T-cell (primary cell): ENCODE data around the gene STH. TPM values are rescaled to one million over a fixed set of nuclear protein-coding genes. Genes with fewer than 3 reads are reported as not detected.

Experiments used
- ATAC-seq, 4 experiments: fragments of 200-7000 bp in 3 of 4; fragments of 150-1000 bp in 1 of 4; cut with Tn5 transposase; replicated peaks in 1 of 4; 1 replicate in 3 of 4; 2 replicates in 1 of 4; pipeline ENCODE4 v1.10.0; 2021; ENCODE audit warnings: moderate library complexity in 3 of 4, mild to moderate bottlenecking in 2 of 4, moderate number of reproducible peaks in 1 of 4
- CTCF ChIA-PET, 2 donors: fragments of 300-600 bp; sonication (Branson Sonifier 250); formaldehyde crosslinking; loops; one replicate each; lab custom pipeline; 2022; ENCODE audit warnings: antibody characterized with exemption in 2 of 2; lab: Charles Lee
- POLR2A ChIA-PET, 2 donors: fragments of 300-600 bp; sonication (Branson Sonifier 250); formaldehyde crosslinking; loops; one replicate each; lab custom pipeline; 2022; ENCODE audit warnings: antibody characterized with exemption in 2 of 2; lab: Charles Lee
- DNase-seq, 35 experiments: peaks; one replicate each; pipeline versions ENCODE4 v3.0.0 to v3.0.0-alpha.2; 2013 to 2023
- H3K27ac ChIP-seq: one replicate; pipeline ENCODE4 v1.5.1; 2013; ENCODE audit warnings: low read length
- H3K27me3 ChIP-seq, 2 experiments: replicated peaks in 1 of 2; 1 replicate in 1 of 2; 2 replicates in 1 of 2; pipeline versions ENCODE4 v1.6.1 to v1.7.0; 2013; ENCODE audit warnings: low read length in 1 of 2, mixed read lengths in 1 of 2; ENCODE audit not compliant: control insufficient read depth in 2 of 2, insufficient read depth in 2 of 2; ENCODE audit errors: extremely low read depth in 1 of 2
- H3K36me3 ChIP-seq, 2 donors: 1 replicate in 1 of 2; 2 replicates in 1 of 2; pipeline versions ENCODE4 v1.6.1 to v1.7.0; 2013; ENCODE audit warnings: low read length in 1 of 2; ENCODE audit not compliant: control insufficient read depth in 2 of 2, insufficient read depth in 1 of 2; ENCODE audit errors: extremely low read depth in 1 of 2
- H3K4me1 ChIP-seq, 2 experiments: 1 replicate in 1 of 2; 2 replicates in 1 of 2; pipeline versions ENCODE4 v1.6.1 to v1.7.0; 2013; ENCODE audit warnings: low read length in 2 of 2, mixed read lengths in 1 of 2; ENCODE audit not compliant: insufficient read depth in 2 of 2, control insufficient read depth in 1 of 2; ENCODE audit errors: extremely low read depth in 1 of 2
- H3K4me3 ChIP-seq, 2 donors: 1 replicate in 1 of 2; 2 replicates in 1 of 2; pipeline versions ENCODE4 v1.5.1 to v1.7.0; 2013; ENCODE audit warnings: mild to moderate bottlenecking in 2 of 2, low read length in 1 of 2, moderate library complexity in 1 of 2; ENCODE audit not compliant: control insufficient read depth in 1 of 2; ENCODE audit errors: extremely low read depth in 1 of 2
- H3K9me3 ChIP-seq: 2 replicates; pipeline ENCODE4 v1.7.0; 2013
- H3K27ac Mint-ChIP-seq, 2 donors: one replicate each; pipeline ENCODE4 v1.8.0; 2020 to 2021; ENCODE audit warnings: mild to moderate bottlenecking in 2 of 2, mixed read lengths in 2 of 2
- H3K27me3 Mint-ChIP-seq, 2 donors: one replicate each; pipeline ENCODE4 v1.8.0; 2021 to 2022; ENCODE audit warnings: mixed read lengths in 2 of 2
- H3K36me3 Mint-ChIP-seq: one replicate; pipeline ENCODE4 v1.8.0; 2021; ENCODE audit warnings: mixed read lengths
- H3K4me1 Mint-ChIP-seq, 3 donors: one replicate each; pipeline ENCODE4 v1.8.0; 2020 to 2022; ENCODE audit warnings: mixed read lengths in 3 of 3, mild to moderate bottlenecking in 1 of 3
- H3K4me3 Mint-ChIP-seq, 3 donors: one replicate each; pipeline ENCODE4 v1.8.0; 2020 to 2022; ENCODE audit warnings: mild to moderate bottlenecking in 3 of 3, mixed read lengths in 3 of 3, moderate library complexity in 3 of 3
- H3K9me3 Mint-ChIP-seq, 3 donors: one replicate each; pipeline ENCODE4 v1.8.0; 2020 to 2022; ENCODE audit warnings: mixed read lengths in 3 of 3
- WGBS: methylation state at CpG from one replicate; pipeline ENCODE4 v1.1.5; 2013; ENCODE audit warnings: missing lambda C conversion rate; ENCODE audit not compliant: insufficient coverage; 5-methylcytosine and 5-hydroxymethylcytosine counted together
- total RNA-seq, 35 experiments: library from RNA in 6 of 35; stranded (reverse) in 6 of 35; fragments of 120-200 nt in 1 of 35; gene quantifications; one replicate each; pipeline versions ENCODE4 v1.2.1 to v1.2.4 and lab custom pipeline; 2013 to 2026

Gene STH
- total RNA-seq, 5 donors from 2014 or later (not counting 1 experiment from before 2014, with no cell fraction given): not detected

GRCh38 chr17:46028981-46029565 is 30.0 kb downstream of the STH start:
- no peak overlapping the region for H3K4me3 ChIP-seq
- CTCF ChIA-PET: no interaction called here
- Mint-ChIP-seq H3K4me1 (peaks cover 10 to 30% (median 29%) of the 10 kb centered on the region in 3 donors), H3K9me3 (no peaks in the 10 kb centered on the region), H3K27ac (peak overlapping the region; percentile 64 to 75), H3K27me3 (no peaks in the 10 kb centered on the region), H3K36me3 (peaks cover 48% of the 10 kb centered on the region), H3K4me3 (no peak overlapping the region)
- H3K27me3 ChIP-seq: no peaks in the 10 kb centered on the region
- ATAC-seq (peak in 1 of 4 experiments; percentile 43), DNase-seq (no peak)
- H3K36me3 ChIP-seq: peaks cover 21 to 58% of the 10 kb centered on the region in 2 donors
- peaks cover 0 to 3% of the 10 kb centered on the region in 2 experiments for H3K4me1 ChIP-seq
- H3K9me3 ChIP-seq: no peaks in the 10 kb centered on the region
- POLR2A ChIA-PET: interaction anchor here (0.6 to 0.7 kb wide), 2 partner anchors 13 to 144 kb away, joined by 4 to 6 read pairs; no protein-coding TSS in a partner anchor
- H3K27ac ChIP-seq: no peak overlapping the region
- no CpG with 5 or more reads among the region's 4 CpGs for WGBS

- Mint-ChIP-seq H3K36me3 (peaks cover 53% of the 10 kb centered on the region), H3K27me3 (no peaks in the 10 kb centered on the region), H3K4me1 (peaks cover 10 to 32% (median 30%) of the 10 kb centered on the region in 3 donors), H3K9me3 (no peaks in the 10 kb centered on the region), H3K27ac (peak overlapping the region; percentile 64 to 75), H3K4me3 (no peak overlapping the region)
- ChIA-PET CTCF (interaction anchor here in 1 of 2 donors (0.6 kb wide), 1 partner anchor 1250 kb away, joined by 3 read pairs; no protein-coding TSS in a partner anchor), POLR2A (interaction anchor here (0.6 to 0.7 kb wide), 3 partner anchors 14 to 981 kb away, joined by 3 to 6 read pairs (median 3); no protein-coding TSS in a partner anchor)
- Histone ChIP-seq H3K36me3 (peaks cover 21 to 64% of the 10 kb centered on the region in 2 donors), H3K27me3 (no peaks in the 10 kb centered on the region), H3K27ac (no peak overlapping the region), H3K4me1 (peaks cover 0 to 3% of the 10 kb centered on the region in 2 experiments), H3K9me3 (no peaks in the 10 kb centered on the region), H3K4me3 (no peak overlapping the region)
- DNase-seq: no peak
- ATAC-seq: no peak
- 96% methylated on average over 5 of the region's 6 CpGs for WGBS
These were observed 30.6 kb downstream of the STH start for GRCh38 chr17:46029627-46030026.

- peaks cover 17 to 75% of the 10 kb centered on the region in 2 donors for H3K36me3 ChIP-seq
- peaks cover 0 to 3% of the 10 kb centered on the region in 2 experiments for H3K4me1 ChIP-seq
- ChIA-PET POLR2A (no interaction called here), CTCF (no interaction called here)
- no peak overlapping the region for H3K4me3 ChIP-seq
- no peaks in the 10 kb centered on the region for H3K9me3 ChIP-seq
- ATAC-seq (no peak), DNase-seq (no peak)
- Mint-ChIP-seq H3K27ac (peak overlapping the region; percentile 0 to 30), H3K4me1 (peaks cover 10 to 35% (median 32%) of the 10 kb centered on the region in 3 donors), H3K27me3 (no peaks in the 10 kb centered on the region), H3K4me3 (no peak overlapping the region), H3K36me3 (peaks cover 62% of the 10 kb centered on the region), H3K9me3 (no peaks in the 10 kb centered on the region)
- no peaks in the 10 kb centered on the region for H3K27me3 ChIP-seq
- H3K27ac ChIP-seq: no peak overlapping the region
- no CpG with 5 or more reads among the region's 3 CpGs for WGBS
These were observed 31.7 kb downstream of the STH start for GRCh38 chr17:46030752-46031151.

- Histone ChIP-seq H3K27me3 (no peaks in the 10 kb centered on the region), H3K9me3 (no peaks in the 10 kb centered on the region), H3K4me1 (peaks cover 0 to 3% of the 10 kb centered on the region in 2 experiments), H3K4me3 (no peak overlapping the region), H3K36me3 (peaks cover 17 to 76% of the 10 kb centered on the region in 2 donors), H3K27ac (no peak overlapping the region)
- Mint-ChIP-seq H3K9me3 (no peaks in the 10 kb centered on the region), H3K27me3 (no peaks in the 10 kb centered on the region), H3K36me3 (peaks cover 62% of the 10 kb centered on the region), H3K4me3 (no peak overlapping the region), H3K4me1 (peaks cover 10 to 35% (median 34%) of the 10 kb centered on the region in 3 donors), H3K27ac (no peak overlapping the region)
- ATAC-seq (peak in 1 of 4 experiments; percentile 11), DNase-seq (no peak)
- WGBS: 96% methylated on average over 15 of the region's 16 CpGs
- ChIA-PET CTCF (no interaction called here), POLR2A (no interaction called here)
These were observed 32.4 kb downstream of the STH start for GRCh38 chr17:46031440-46031839.

- H3K9me3 ChIP-seq: no peaks in the 10 kb centered on the region
- no peaks in the 10 kb centered on the region for H3K27me3 ChIP-seq
- ATAC-seq (no peak), DNase-seq (no peak)
- Mint-ChIP-seq H3K9me3 (no peaks in the 10 kb centered on the region), H3K27ac (no peak overlapping the region), H3K27me3 (no peaks in the 10 kb centered on the region), H3K36me3 (peaks cover 62% of the 10 kb centered on the region), H3K4me3 (no peak overlapping the region), H3K4me1 (peaks cover 10 to 35% (median 33%) of the 10 kb centered on the region in 3 donors)
- peaks cover 18 to 76% of the 10 kb centered on the region in 2 donors for H3K36me3 ChIP-seq
- peaks cover 0 to 3% of the 10 kb centered on the region in 2 experiments for H3K4me1 ChIP-seq
- 82% methylated on average over 4 of the region's 8 CpGs for WGBS
- POLR2A ChIA-PET: no interaction called here
- no peak overlapping the region for H3K27ac ChIP-seq
- CTCF ChIA-PET: no interaction called here
- H3K4me3 ChIP-seq: no peak overlapping the region
These were observed 32.9 kb downstream of the STH start for GRCh38 chr17:46031920-46032319.

GRCh38 chr17:46032909-46033308 is 33.9 kb downstream of the STH start:
- ChIA-PET CTCF (interaction anchor here in 1 of 2 donors (1.7 kb wide), 1 partner anchor 16 kb away, joined by 3 read pairs; no protein-coding TSS in a partner anchor), POLR2A (no interaction called here)
- peaks cover 71% of the 10 kb centered on the region for H3K36me3 Mint-ChIP-seq
- WGBS: 94% methylated on average over 8 of the region's 11 CpGs
- Histone ChIP-seq H3K4me3 (no peak overlapping the region), H3K27ac (no peak overlapping the region), H3K36me3 (peaks cover 18 to 84% of the 10 kb centered on the region in 2 donors), H3K4me1 (peaks cover 0 to 3% of the 10 kb centered on the region in 2 experiments), H3K9me3 (no peaks in the 10 kb centered on the region), H3K27me3 (no peaks in the 10 kb centered on the region)
- peaks cover 10 to 36% (median 30%) of the 10 kb centered on the region in 3 donors for H3K4me1 Mint-ChIP-seq
- H3K4me3 Mint-ChIP-seq: no peak overlapping the region
- no peaks in the 10 kb centered on the region for H3K9me3 Mint-ChIP-seq
- no peaks in the 10 kb centered on the region for H3K27me3 Mint-ChIP-seq
- H3K27ac Mint-ChIP-seq: peak overlapping the region in 1 of 2 donors; percentile 28
- DNase-seq: no peak
- no peak for ATAC-seq
